Neural cell (in vitro differentiated cells): ENCODE measurements around the gene PGS1. TPM values are rescaled to one million over a fixed set of nuclear protein-coding genes. Genes with fewer than 3 reads are reported as not detected.

Experiments used
- H2AFZ ChIP-seq: fragments of 200-600, 300-800 bp; sonication (generic), shearing (Covaris generic); 2 replicates; pipeline ENCODE4 v1.6.0; 2014; ENCODE audit warnings: low read depth, mild to moderate bottlenecking, antibody characterized with exemption, low read length, moderate library complexity
- H3F3A ChIP-seq: fragments of 200-600 bp; shearing (Covaris generic); 2 replicates; pipeline ENCODE4 v1.6.1; 2016; ENCODE audit warnings: mild to moderate bottlenecking, moderate library complexity, mixed read lengths, antibody characterized with exemption, low read length; ENCODE audit not compliant: insufficient read depth, poor library complexity, severe bottlenecking
- H3K27ac ChIP-seq: fragments of 200-600, 300-800 bp; sonication (generic), shearing (Covaris generic); 2 replicates; pipeline ENCODE4 v1.5.1; 2014; ENCODE audit warnings: mild to moderate bottlenecking, low read length, moderate library complexity
- H3K27me3 ChIP-seq: fragments of 300-800, 200-600 bp; sonication (generic), shearing (Covaris generic); 2 replicates; pipeline ENCODE4 v1.6.0; 2014; ENCODE audit warnings: mild to moderate bottlenecking, low read depth, low read length, moderate library complexity; ENCODE audit not compliant: insufficient read depth
- H3K36me3 ChIP-seq: fragments of 300-800, 200-600 bp; sonication (generic), shearing (Covaris generic); 2 replicates; pipeline ENCODE4 v1.5.1; 2014; ENCODE audit warnings: mild to moderate bottlenecking, antibody characterized with exemption, low read length, moderate library complexity; ENCODE audit not compliant: insufficient read depth
- H3K4me2 ChIP-seq: fragments of 300-800, 200-600 bp; sonication (generic), shearing (Covaris generic); 2 replicates; pipeline ENCODE4 v1.6.0; 2014; ENCODE audit warnings: mild to moderate bottlenecking, low read length
- H3K4me3 ChIP-seq: fragments of 300-800, 200-600 bp; sonication (generic), shearing (Covaris generic); 2 replicates; pipeline ENCODE4 v1.5.1; 2014; ENCODE audit warnings: mild to moderate bottlenecking, low read length, moderate library complexity
- H3K79me2 ChIP-seq: fragments of 200-600 bp; shearing (Covaris generic); replicated peaks from 2 replicates; pipeline ENCODE4 v1.6.0; 2014; ENCODE audit warnings: mild to moderate bottlenecking, low read length, moderate library complexity; ENCODE audit not compliant: insufficient read depth
- H3K9ac ChIP-seq: fragments of 300-800, 200-600 bp; sonication (generic), shearing (Covaris generic); 2 replicates; pipeline ENCODE4 v1.6.1; 2016; ENCODE audit warnings: mild to moderate bottlenecking, low read length, mixed read lengths
- H3K9me2 ChIP-seq: fragments of 200-600 bp; shearing (Covaris generic); 2 replicates; pipeline ENCODE4 v1.6.1; 2016; ENCODE audit warnings: mild to moderate bottlenecking, low read length, mixed read lengths; ENCODE audit not compliant: insufficient read depth
- H3K9me3 ChIP-seq: fragments of 200-600, 300-800 bp; sonication (generic), shearing (Covaris generic); 2 replicates; pipeline ENCODE4 v1.6.1; 2016; ENCODE audit warnings: mild to moderate bottlenecking, mixed run types, low read length, moderate library complexity, mixed read lengths
- H4K20me1 ChIP-seq: fragments of 200-600 bp; shearing (Covaris generic); 2 replicates; pipeline ENCODE4 v1.6.1; 2016; ENCODE audit warnings: mild to moderate bottlenecking, mixed run types; ENCODE audit not compliant: insufficient read depth
- EZH2 ChIP-seq: fragments of 200-600, 300-800 bp; shearing (Covaris generic), sonication (generic); IDR thresholded peaks from 2 replicates; pipeline ENCODE4 v1.6.1; 2014; ENCODE audit warnings: antibody characterized with exemption, low read length, borderline replicate concordance, mild to moderate bottlenecking; ENCODE audit not compliant: insufficient read depth, poor library complexity, severe bottlenecking
- MXI1 ChIP-seq: fragments of 450-650 bp; conservative IDR thresholded peaks from 2 replicates; pipeline ENCODE4 v1.6.1; 2014; ENCODE audit warnings: antibody characterized with exemption, mild to moderate bottlenecking; ENCODE audit not compliant: poor library complexity, severe bottlenecking
- TAF1 ChIP-seq: IDR thresholded peaks from 2 replicates; pipeline ENCODE4 v1.6.1; 2012; ENCODE audit warnings: low read depth
- polyA plus RNA-seq: library from polyadenylated mRNA; depleted of rRNA; stranded (reverse); fragments of >200 nt; gene quantifications from 2 replicates; pipeline ENCODE4 v1.2.3, GENCODE V29; 2014
- TF ChIP-seq, protein P1 (sequence below): fragments of 450-650 bp; IDR thresholded peaks from 2 replicates; pipeline ENCODE4 v1.5.1; 2014; ENCODE audit warnings: antibody characterized with exemption, mild to moderate bottlenecking, moderate library complexity; ENCODE audit not compliant: poor library complexity, severe bottlenecking
- TF ChIP-seq, protein P2 (sequence below): IDR thresholded peaks from 2 replicates; pipeline ENCODE4 v1.6.1; 2012; ENCODE audit warnings: borderline replicate concordance

Gene PGS1
- polyA plus RNA-seq, 1 donor from 2014 or later: 65.7 TPM

DNA sequence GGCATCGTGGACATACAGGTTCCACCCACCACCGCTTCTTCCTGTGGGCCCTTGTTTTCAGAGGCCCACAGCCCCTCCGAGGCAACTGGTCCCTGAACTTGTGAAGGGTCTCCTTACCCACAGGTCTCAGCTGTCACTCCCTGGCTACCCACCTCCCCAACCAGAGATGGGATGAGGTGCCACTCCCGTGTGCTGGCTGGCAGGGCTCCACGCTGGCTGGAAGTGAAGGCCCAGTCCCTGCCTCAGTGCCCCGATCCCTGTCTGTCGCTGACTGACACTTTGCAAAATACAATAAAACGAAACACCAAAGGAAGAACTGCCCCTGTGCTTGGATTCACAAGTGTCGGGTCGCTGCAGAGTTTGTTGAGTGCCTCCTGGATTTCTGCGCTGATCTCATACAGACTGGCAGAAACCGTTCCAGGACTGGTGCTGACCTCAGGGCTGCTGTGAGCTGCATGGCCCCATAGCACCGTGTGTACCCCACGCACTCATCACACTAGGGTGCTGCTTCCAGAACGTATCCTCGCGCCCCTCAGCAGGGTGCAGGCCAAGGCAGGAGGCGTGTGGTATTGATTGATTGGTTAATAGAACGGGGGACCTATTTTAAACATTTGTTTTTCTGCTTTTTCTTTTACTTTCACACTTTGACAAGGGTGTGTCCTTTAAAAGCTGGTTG lies 57.0 kb downstream of the PGS1 start (continued):
- TF ChIP-seq MXI1: no peak

DNA sequence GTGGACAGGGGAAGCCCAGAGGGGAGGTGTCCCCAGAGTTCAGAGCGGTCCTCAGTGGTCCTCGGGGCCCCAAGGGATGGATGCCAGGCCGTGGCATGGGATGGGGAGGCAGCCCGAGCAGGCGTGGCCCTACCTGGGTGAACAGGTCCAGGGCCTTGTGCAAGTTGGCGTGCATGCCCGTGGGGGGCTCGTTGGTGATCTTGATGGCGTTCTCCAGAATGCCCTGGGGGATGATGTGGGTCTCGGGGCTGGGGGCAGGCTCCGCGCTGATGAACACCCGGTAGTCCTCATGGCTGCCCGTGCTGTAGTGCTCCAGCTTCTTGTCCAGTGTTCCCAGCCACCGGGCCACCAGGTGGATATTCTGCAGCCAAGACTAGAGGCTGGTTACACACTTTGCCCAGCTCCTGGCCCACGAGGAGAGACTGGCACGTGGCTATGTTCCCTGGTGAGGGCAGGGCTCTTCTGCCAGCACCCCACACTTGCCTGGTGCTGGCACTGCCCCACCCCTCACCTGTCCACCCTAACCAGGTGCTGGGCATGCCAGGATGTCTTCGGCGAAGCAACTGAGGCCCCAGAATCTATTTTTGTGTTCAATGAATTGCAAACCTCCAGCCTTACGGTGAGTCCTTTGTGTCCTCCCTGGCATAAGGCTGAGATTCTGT lies 59.2 kb downstream of the PGS1 start:
- Histone ChIP-seq H3K27me3 (no peaks in the 10 kb centered on the region), H3K27ac (no peak overlapping the region), H3K9me3 (no peaks in the 10 kb centered on the region), H2AFZ (no peak overlapping the region), H3K9me2 (no peaks in the 10 kb centered on the region), H3K4me3 (no peak overlapping the region), H3F3A (no peaks in the 10 kb centered on the region), H3K79me2 (no peaks in the 10 kb centered on the region), H3K9ac (no peak overlapping the region), H3K4me2 (no peak overlapping the region), H4K20me1 (no peaks in the 10 kb centered on the region), H3K36me3 (no peaks in the 10 kb centered on the region)
- TF ChIP-seq EZH2: no peak
- TF ChIP-seq TAF1: no peak
- TF ChIP-seq, protein P1, sequence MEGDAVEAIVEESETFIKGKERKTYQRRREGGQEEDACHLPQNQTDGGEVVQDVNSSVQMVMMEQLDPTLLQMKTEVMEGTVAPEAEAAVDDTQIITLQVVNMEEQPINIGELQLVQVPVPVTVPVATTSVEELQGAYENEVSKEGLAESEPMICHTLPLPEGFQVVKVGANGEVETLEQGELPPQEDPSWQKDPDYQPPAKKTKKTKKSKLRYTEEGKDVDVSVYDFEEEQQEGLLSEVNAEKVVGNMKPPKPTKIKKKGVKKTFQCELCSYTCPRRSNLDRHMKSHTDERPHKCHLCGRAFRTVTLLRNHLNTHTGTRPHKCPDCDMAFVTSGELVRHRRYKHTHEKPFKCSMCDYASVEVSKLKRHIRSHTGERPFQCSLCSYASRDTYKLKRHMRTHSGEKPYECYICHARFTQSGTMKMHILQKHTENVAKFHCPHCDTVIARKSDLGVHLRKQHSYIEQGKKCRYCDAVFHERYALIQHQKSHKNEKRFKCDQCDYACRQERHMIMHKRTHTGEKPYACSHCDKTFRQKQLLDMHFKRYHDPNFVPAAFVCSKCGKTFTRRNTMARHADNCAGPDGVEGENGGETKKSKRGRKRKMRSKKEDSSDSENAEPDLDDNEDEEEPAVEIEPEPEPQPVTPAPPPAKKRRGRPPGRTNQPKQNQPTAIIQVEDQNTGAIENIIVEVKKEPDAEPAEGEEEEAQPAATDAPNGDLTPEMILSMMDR: no peak

DNA sequence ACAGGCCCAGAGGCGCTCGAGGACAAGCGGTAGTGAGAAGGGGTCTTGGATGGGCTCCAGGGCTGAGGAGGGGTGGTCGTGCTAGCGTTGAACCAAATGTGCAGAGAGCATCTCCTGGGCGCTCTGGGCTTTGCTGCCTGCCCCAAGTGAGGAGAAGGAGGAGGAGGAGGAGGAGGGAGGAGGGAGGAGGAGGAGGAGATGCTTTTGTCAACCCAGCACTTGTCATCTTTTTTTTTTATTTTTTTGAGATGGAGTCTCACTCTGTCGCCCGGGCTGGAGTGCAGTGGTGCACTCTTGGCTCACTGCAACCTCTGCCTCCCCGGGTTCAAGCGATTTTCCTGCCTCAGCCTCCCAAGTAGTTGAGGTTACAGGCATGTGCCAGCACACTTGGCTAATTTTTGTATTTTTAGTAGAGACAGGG lies 59.8 kb downstream of the PGS1 start:
- no peaks in the 10 kb centered on the region for H3K79me2 ChIP-seq
- no peak overlapping the region for H2AFZ ChIP-seq
- TF ChIP-seq, protein P2, sequence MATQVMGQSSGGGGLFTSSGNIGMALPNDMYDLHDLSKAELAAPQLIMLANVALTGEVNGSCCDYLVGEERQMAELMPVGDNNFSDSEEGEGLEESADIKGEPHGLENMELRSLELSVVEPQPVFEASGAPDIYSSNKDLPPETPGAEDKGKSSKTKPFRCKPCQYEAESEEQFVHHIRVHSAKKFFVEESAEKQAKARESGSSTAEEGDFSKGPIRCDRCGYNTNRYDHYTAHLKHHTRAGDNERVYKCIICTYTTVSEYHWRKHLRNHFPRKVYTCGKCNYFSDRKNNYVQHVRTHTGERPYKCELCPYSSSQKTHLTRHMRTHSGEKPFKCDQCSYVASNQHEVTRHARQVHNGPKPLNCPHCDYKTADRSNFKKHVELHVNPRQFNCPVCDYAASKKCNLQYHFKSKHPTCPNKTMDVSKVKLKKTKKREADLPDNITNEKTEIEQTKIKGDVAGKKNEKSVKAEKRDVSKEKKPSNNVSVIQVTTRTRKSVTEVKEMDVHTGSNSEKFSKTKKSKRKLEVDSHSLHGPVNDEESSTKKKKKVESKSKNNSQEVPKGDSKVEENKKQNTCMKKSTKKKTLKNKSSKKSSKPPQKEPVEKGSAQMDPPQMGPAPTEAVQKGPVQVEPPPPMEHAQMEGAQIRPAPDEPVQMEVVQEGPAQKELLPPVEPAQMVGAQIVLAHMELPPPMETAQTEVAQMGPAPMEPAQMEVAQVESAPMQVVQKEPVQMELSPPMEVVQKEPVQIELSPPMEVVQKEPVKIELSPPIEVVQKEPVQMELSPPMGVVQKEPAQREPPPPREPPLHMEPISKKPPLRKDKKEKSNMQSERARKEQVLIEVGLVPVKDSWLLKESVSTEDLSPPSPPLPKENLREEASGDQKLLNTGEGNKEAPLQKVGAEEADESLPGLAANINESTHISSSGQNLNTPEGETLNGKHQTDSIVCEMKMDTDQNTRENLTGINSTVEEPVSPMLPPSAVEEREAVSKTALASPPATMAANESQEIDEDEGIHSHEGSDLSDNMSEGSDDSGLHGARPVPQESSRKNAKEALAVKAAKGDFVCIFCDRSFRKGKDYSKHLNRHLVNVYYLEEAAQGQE: no peak
- H3K27me3 ChIP-seq: no peaks in the 10 kb centered on the region
- H3K4me3 ChIP-seq: no peak overlapping the region
- no peak overlapping the region for H3K9ac ChIP-seq
- no peaks in the 10 kb centered on the region for H3K36me3 ChIP-seq
- no peak overlapping the region for H3K4me2 ChIP-seq
- no peaks in the 10 kb centered on the region for H3F3A ChIP-seq
- no peaks in the 10 kb centered on the region for H4K20me1 ChIP-seq
- H3K27ac ChIP-seq: no peak overlapping the region
- H3K9me2 ChIP-seq: no peaks in the 10 kb centered on the region
- no peaks in the 10 kb centered on the region for H3K9me3 ChIP-seq
